ENCODE measurements around the gene NOTUM.

GRCh38 chr17:82009413-82009812 lies 48.4 kb upstream of the NOTUM start:
- TF ChIP-seq CTCF (IDR thresholded peaks at IDR 0.05): no peak
- TF ChIP-seq POLR2A (IDR thresholded peaks at IDR 0.05): no peak
